Mucosa of rectum (tissue), 2 donors: ENCODE results near the gene SORCS2.

Experiments used
- H3K27ac ChIP-seq, 2 donors: one replicate each; pipeline ENCODE4 v1.7.0; 2013; ENCODE audit warnings: inconsistent platforms in 2 of 2, low read depth in 2 of 2, low read length in 2 of 2
- H3K27me3 ChIP-seq, 2 donors: one replicate each; pipeline ENCODE4 v1.7.0; 2013; ENCODE audit warnings: low read length in 2 of 2; ENCODE audit not compliant: control insufficient read depth in 2 of 2, insufficient read depth in 2 of 2
- H3K36me3 ChIP-seq, 2 donors: one replicate each; pipeline ENCODE4 v1.7.0; 2013; ENCODE audit warnings: low read length in 2 of 2; ENCODE audit not compliant: control insufficient read depth in 2 of 2, insufficient read depth in 2 of 2
- H3K4me1 ChIP-seq, 2 donors: one replicate each; pipeline ENCODE4 v1.7.0; 2013; ENCODE audit warnings: low read length in 2 of 2, mild to moderate bottlenecking in 1 of 2; ENCODE audit not compliant: control insufficient read depth in 2 of 2, insufficient read depth in 2 of 2
- H3K4me3 ChIP-seq, 2 donors: one replicate each; pipeline ENCODE4 v1.7.0; 2013; ENCODE audit warnings: low read length in 2 of 2
- H3K9ac ChIP-seq, 2 donors: one replicate each; pipeline ENCODE4 v1.7.0; 2013; ENCODE audit warnings: low read length in 2 of 2, low read depth in 1 of 2, mild to moderate bottlenecking in 1 of 2
- H3K9me3 ChIP-seq, 2 donors: one replicate each; pipeline ENCODE4 v1.7.0; 2013; ENCODE audit warnings: low read length in 2 of 2; ENCODE audit not compliant: control insufficient read depth in 2 of 2
- donor health status: healthy.
- donor health status: Normal muscosa, but diverticular disease.

The SORCS2 gene

GRCh38 chr4:7389719-7390118 lies 197.4 kb downstream of the SORCS2 start:
- H3K4me3 ChIP-seq, result no peak overlapping the region
- no peaks in the 10 kb centered on the region for H3K36me3 ChIP-seq
- H3K9me3 ChIP-seq, result no peaks in the 10 kb centered on the region
- H3K4me1 ChIP-seq, result no peaks in the 10 kb centered on the region
- H3K9ac ChIP-seq, result no peak overlapping the region
- peaks cover 0 to 4% of the 10 kb centered on the region in 2 donors for H3K27me3 ChIP-seq
- H3K27ac ChIP-seq, result no peak overlapping the region

GRCh38 chr4:7390336-7390735 lies 198.0 kb downstream of the SORCS2 start:
- no peaks in the 10 kb centered on the region for H3K36me3 ChIP-seq
- H3K4me3 ChIP-seq, result no peak overlapping the region
- H3K27me3 ChIP-seq, result peaks cover 0 to 4% of the 10 kb centered on the region in 2 donors
- no peaks in the 10 kb centered on the region for H3K4me1 ChIP-seq
- H3K9me3 ChIP-seq, result no peaks in the 10 kb centered on the region
- no peak overlapping the region for H3K27ac ChIP-seq
- H3K9ac ChIP-seq, result no peak overlapping the region

- H3K36me3 ChIP-seq, result no peaks in the 10 kb centered on the region
- no peak overlapping the region for H3K9ac ChIP-seq
- H3K4me1 ChIP-seq, result no peaks in the 10 kb centered on the region
- H3K9me3 ChIP-seq, result no peaks in the 10 kb centered on the region
- peaks cover 0 to 4% of the 10 kb centered on the region in 2 donors for H3K27me3 ChIP-seq
- H3K4me3 ChIP-seq, result no peak overlapping the region
- no peak overlapping the region for H3K27ac ChIP-seq
Observed at GRCh38 chr4:7390906-7391636, 198.7 kb downstream of the SORCS2 start.

- Histone ChIP-seq H3K4me1 (no peaks in the 10 kb centered on the region), H3K9me3 (no peaks in the 10 kb centered on the region), H3K4me3 (no peak overlapping the region), H3K27ac (no peak overlapping the region), H3K27me3 (peaks cover 0 to 4% of the 10 kb centered on the region in 2 donors), H3K36me3 (no peaks in the 10 kb centered on the region), H3K9ac (no peak overlapping the region)
Observed at GRCh38 chr4:7391637-7392437, 199.5 kb downstream of the SORCS2 start.

GRCh38 chr4:7392438-7393421 lies 200.4 kb downstream of the SORCS2 start:
- Histone ChIP-seq H3K27ac (no peak overlapping the region), H3K9me3 (no peaks in the 10 kb centered on the region), H3K4me3 (no peak overlapping the region), H3K27me3 (peaks cover 0 to 4% of the 10 kb centered on the region in 2 donors), H3K4me1 (peaks cover 0 to 1% of the 10 kb centered on the region in 2 donors), H3K36me3 (no peaks in the 10 kb centered on the region), H3K9ac (no peak overlapping the region)

- Histone ChIP-seq H3K27me3 (peaks cover 0 to 4% of the 10 kb centered on the region in 2 donors), H3K9me3 (no peaks in the 10 kb centered on the region)
Observed at GRCh38 chr4:7393601-7394575, 201.6 kb downstream of the SORCS2 start.

GRCh38 chr4:7394681-7395451 lies 202.5 kb downstream of the SORCS2 start:
- Histone ChIP-seq H3K9me3 (no peaks in the 10 kb centered on the region), H3K9ac (no peak overlapping the region), H3K4me1 (peaks cover 0 to 2% of the 10 kb centered on the region in 2 donors), H3K27ac (no peak overlapping the region), H3K4me3 (no peak overlapping the region), H3K36me3 (no peaks in the 10 kb centered on the region), H3K27me3 (peaks cover 0 to 4% of the 10 kb centered on the region in 2 donors)

More at GRCh38 chr4:7393601-7394575, 201.6 kb downstream of the SORCS2 start:
- Histone ChIP-seq H3K36me3 (no peaks in the 10 kb centered on the region), H3K27ac (no peak overlapping the region), H3K4me3 (no peak overlapping the region), H3K4me1 (peaks cover 0 to 2% of the 10 kb centered on the region in 2 donors), H3K9ac (no peak overlapping the region)

GRCh38 chr4:7395645-7396044 lies 203.3 kb downstream of the SORCS2 start:
- H3K9me3 ChIP-seq, result no peaks in the 10 kb centered on the region
- no peak overlapping the region for H3K9ac ChIP-seq
- H3K36me3 ChIP-seq, result no peaks in the 10 kb centered on the region
- H3K27me3 ChIP-seq, result peaks cover 0 to 4% of the 10 kb centered on the region in 2 donors
- no peak overlapping the region for H3K27ac ChIP-seq
- H3K4me1 ChIP-seq, result peaks cover 0 to 2% of the 10 kb centered on the region in 2 donors
- H3K4me3 ChIP-seq, result no peak overlapping the region
